ENCODE measurements around the gene CAPN11.
"Not testable (repeated sequence)": the region's sequence is repeated elsewhere in the genome, so short reads cannot be mapped to it uniquely, and the experiment has no call there.

Gene CAPN11

DNA sequence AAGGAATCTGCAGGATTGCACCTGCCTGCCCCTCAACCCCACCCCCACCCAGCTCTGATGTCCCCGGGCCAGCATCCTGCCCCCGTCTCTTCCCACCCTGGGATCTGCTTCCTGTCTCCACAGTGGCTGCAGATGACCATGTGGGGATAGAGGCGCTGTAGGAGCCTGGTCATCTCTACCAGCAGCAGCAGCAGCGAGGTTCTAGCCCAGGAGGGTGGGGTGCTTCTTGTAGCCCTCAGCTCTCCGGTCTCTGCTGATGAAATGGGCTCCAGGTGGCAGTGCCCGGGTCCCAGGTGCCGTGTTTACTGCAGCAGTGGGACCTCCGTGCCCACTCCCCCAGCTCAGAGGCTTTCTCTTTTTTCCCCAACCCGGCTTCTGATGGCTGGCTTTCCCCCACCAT, 25.2 kb downstream of the CAPN11 start:
- DNase-seq, result no peak

DNA sequence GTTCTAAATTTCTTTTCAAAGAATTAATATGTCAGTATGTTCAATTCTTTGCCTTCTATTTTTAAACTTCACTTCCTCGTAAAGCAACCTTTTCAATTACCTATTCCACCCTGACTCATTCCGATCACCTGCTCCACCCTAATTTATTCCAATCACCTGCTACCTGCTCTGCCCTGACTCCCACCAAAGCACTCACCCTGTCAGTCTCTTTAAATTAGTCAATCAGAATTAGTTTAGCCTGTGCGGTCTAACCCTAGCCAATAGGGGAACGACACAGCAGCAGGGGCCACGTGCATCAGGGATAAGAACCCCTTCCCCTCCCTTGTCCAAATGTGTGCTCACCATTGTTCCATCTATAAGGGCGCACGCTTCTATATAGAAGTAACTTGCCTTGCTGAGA, 26.7 kb downstream of the CAPN11 start:
- not testable (repeated sequence) for DNase-seq

DNA sequence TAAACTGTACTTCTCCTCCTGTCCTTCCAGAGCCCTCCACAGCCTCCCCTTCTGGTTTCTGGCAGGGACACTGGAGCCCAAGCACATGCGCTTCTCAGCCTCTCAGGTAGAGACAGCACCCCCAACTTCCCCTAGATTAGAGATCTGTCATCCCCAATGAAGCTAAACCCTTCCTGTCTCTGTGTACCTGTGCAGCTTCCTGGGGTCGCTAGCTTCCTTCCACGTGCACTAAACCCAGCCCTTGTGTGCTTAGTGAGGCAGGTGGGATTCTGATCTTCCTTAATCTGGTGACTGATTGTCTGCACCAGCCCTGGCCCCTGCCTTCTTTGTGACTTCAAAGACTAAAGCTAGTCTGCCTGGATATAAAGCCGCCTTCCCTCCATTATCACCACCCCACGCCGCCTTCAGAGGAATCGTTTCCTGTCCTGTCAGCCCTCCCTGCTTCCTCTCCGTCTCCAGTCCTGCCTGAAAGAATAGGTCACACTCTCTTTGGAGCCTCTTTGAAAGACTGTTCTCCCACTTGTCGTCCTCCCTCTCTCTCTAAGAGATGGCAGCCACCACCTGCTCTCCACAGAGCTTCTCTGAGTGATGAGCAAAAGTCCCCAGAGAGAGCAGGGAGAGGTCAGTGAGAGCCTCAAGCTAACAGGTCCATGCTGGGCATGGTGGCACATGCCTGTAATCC, 27.5 kb downstream of the CAPN11 start:
- no peak for DNase-seq

DNA sequence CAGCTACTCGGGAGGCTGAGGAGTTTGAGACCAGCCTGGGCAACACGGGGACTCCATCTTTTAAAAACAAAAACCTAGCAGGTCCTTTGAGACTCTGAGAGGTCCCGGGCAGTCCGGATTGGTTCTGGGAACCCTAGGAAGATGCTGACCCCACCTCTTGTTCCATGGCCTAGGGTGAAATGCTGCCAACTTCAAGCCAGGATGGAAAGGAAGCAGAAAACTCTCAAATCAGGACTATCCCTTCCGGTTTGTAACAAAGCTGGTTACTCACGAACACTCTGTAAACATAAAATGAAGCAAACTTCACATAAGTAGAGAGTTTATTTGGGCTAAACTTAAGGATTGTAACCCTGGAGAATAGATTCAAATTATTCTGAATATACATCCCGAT, 28.0 kb downstream of the CAPN11 start:
- DNase-seq, result no peak

DNA sequence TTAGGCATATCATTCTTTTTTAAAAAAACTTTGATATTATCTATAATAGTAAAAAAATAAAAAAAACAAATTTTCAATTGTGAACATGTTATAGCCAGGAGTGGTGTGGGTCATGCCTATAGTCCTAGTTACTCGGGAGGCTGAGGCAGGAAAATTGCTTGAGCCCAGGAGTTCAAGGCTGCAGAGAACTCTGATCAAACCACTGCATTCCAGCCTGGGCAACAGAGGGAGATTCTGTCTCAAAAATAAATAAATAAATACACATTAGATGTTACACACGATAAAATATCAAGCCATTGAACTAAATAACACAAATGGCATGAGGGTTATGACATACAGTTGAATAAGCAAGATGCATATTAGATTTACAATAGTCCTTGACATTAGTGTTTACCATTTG, 30.2 kb downstream of the CAPN11 start:
- DNase-seq, result no peak

DNA sequence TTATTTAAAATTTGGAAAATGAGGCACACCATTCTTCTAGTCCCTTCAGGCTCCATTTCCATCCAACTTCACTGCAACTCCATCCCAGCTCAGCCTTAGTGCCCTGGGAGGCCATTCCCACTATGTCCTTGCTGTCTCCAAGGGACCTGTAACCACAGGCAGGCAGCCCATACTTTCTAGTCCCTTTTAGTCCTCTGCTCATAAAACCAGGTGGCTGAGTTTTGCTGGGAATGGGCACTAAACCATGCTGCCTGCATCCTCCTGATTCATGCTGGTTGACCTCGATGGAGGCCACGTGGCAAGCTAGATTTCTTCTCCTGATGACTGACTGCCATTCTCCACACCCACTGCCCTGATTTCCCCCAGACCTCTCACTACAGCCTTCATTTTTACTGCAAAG, 30.6 kb downstream of the CAPN11 start:
- DNase-seq, result no peak

DNA sequence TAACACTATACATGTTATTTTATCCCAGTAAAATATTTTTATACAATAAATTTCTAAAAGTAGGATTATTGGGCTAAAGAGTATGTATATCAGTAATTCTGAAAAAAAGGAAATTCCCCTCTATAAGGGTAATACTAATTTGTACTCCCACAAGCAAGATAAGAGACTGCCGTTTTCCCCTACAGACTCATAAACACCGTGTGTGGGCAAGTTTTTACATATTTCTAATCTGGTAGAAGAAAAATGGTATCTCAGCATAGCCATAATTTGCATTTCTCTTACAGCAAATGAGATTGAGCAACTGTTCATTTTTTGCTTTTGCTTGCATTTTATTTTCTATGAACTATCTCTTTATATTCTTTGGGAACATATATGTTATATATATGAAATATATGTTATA, 32.1 kb downstream of the CAPN11 start:
- no peak for DNase-seq

DNA sequence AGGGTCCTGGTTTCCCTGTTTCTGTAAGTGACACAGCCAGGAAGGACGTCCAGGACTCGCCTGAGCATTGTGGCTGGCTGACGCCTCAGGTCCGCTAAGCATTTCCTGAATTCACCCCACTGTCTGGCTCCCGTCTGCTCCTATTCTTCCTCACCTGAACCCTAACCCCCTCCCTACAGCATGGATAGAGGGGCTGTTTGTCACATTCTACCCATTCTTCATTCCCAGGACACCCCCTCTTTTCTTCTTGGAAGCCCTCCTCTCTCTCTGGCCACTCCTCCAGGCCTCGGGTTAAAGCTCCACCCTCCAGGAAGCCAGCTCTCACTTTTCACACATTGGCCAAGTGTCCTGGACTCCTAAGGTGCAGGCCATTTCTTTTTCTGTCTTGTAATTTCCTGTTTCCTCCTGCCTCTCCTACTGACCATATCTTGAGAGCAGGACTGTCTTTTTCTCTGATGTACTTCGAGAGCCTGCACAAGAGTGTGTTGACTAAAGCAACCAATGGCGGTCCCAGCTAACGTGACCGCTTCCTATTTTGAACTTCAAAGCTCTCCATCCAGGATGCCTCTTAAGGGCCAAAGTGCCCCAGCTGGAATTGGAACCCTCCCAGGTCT, 33.9 kb downstream of the CAPN11 start:
- no peak for DNase-seq

DNA sequence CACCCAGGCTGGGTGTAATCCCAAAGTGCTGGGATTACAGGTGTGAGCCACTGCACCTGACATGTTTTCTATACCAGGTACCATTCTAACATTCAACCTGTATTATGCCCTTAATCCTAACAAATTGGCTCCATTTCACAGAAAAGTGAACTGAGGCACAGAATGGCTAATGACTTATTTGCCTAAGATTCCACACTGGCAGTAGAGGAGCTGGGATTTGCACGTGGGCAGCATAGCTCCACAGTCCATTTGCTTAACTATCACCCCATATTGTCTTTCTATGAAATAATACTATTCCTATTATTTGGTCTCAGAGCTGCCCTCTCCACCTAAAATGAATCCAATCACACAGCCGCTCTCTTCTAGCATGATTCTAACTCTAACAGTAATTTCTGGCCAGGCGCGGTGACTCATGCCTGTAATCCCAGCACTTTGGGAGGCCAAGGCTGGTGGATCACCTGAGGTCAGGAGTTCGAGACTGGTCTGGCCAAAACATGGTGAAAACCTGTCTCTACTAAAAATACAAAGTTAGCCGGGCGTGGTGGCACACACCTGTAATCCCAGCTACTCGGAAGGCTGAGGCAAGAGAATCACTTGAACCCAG, 34.8 kb downstream of the CAPN11 start:
- DNase-seq, result no peak

DNA sequence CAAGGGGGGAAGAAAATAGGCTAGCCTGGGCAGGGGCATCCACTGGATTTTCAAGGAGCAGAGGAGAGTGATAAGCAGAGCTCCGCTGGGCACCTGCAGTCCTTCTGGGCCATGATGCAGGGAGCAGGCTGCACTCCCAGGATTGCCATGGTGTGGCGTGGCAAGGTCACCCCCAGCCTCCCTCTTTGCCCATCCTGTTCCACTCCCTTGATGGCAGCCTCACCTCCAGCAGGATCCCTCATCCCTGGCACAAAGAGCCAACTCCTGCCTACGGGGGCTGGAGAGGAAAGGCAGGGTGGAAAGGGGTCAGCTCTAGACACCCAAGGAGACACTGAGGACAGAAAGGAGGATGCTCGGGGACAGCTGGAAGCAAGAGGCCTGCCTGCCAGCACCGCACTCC, 35.7 kb downstream of the CAPN11 start:
- DNase-seq, result no peak

DNA sequence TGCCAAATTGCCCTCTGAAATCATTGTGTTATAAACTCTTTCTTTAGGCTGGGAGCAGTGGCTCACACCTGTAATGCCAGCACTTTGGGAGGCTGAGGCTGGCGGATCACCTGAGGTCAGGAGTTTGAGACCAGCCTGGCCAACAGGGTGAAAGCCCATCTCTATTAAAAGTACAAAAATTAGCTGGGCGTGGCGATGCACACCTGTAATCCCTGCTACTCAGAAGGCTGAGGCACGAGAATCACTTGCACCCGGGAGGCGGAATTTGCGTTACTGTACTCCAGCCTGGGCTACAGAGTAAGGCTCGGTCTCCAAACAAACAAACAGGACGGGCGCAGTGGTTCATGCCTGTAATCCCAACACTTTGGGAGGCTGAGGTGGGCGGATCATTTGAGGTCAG, 37.7 kb downstream of the CAPN11 start:
- not testable (repeated sequence) for DNase-seq

DNA sequence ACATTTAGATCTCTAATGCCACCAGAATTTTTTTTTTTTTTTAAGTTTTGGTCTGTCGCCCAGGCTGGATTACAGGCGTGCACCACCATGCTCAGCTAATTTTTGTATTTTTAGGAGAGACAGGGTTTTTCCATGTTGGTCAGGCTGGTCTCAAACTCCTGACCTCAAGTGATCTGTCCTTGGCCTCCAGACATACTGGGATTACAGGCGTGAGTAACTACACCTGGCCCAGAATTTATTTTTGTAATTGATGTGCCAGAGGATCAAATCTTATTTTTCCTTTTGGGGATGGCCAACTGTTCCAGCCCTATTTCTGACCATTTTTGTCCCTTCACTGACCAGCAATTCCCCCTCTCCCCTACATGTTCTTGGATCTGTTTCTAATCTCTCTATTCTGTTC, 40.1 kb downstream of the CAPN11 start:
- no peak for DNase-seq

DNA sequence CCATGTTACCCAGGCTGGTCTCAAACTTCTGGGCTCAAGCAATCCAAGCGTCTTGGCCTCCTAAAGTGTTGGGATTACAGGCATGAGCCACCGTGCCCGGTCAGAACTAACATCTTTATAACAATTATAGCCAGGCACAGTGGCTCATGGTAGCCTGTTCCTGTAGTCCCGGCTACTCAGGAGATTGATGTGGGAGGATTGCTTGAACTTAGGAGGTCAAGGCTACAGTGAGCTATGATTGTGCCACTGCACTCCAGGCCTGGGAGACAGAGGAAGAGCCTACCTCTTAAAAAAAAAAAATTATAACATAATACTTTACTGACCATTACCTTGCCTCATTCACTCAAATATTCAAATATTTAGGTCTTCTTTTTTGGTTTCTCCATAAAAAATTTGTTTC, 41.3 kb downstream of the CAPN11 start:
- no peak for DNase-seq

DNA sequence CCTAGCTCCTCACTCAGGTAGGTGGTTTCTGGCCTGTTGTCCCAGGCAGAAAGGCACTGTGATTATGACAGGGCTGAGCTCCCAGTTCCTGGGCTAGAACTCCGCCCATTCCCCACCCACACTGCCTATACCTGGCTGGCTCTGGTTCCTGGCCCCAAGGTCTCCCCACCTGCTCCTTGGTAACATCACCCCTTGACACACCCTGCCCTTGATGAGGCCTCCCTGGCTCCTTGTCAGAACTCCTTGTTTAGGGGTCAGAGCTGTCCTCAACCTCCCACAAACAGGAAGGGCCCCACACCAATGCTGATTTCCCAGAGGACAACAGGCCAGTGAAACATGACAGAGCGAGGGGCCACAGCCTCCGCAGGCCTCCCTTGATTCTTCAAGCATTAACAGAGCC, 42.6 kb downstream of the CAPN11 start:
- no peak for DNase-seq

DNA sequence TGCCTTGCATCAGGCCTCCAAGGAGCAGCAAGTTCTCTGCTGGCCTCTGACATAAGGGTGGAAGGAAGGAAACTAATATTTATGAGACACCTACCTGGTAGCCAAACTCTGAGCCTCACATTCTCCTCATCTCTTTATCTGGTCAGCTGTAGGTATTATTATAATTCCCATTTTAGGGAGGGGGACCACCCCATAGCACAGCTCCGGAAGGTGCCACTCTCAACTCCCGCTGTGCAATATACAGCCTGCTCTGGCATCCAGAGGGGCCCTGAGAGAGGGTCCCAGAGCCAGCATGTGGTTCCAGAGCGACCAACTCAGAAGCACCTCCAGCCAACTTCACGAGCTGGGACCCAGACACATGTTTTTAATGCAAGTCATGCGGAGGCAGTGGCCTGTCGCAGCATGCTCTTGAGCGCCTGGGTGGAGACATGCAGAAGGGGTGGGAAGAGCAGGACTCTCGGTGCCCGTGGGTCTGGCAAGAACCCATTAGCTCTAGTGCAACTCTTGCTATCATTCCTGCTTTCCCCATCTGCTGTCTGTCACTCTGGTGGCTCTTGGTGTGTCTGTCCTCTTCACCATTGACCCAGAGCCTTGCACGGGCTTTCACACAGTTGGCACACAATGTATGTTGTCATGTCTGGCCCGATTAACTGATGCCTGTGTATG, 43.2 kb downstream of the CAPN11 start:
- DNase-seq, result peak; percentile 10

DNA sequence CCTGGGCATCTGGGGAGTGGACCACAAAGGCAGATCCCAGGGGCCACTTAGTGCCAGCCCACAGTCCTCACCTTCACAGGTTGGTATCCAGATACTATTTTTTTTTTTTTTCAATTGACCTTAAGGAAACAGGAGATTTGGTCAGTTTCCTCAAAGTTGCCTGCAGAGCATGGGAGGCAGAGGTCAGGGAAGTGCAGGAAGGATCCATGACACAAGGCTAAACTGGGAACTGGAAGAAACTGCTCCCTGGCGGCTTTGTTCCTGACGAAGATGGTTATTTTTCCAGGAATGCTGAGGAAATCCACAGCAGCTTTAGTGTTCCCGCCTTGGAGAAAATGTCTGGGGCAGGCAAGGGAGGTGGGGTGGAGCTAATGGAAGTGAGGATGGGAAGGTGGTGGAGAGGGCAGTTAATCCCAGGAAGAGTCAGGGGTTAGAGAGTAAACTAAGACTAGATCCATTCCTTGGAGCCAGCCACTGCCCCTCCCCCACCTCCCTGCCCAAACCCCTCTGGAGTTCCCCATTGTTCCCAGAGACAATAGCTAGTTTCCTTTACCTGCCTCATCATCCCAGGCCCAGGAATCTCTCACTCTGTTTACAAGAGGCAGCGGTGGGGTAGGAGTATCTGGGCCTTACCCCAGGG, 43.8 kb downstream of the CAPN11 start:
- DNase-seq, result no peak

DNA sequence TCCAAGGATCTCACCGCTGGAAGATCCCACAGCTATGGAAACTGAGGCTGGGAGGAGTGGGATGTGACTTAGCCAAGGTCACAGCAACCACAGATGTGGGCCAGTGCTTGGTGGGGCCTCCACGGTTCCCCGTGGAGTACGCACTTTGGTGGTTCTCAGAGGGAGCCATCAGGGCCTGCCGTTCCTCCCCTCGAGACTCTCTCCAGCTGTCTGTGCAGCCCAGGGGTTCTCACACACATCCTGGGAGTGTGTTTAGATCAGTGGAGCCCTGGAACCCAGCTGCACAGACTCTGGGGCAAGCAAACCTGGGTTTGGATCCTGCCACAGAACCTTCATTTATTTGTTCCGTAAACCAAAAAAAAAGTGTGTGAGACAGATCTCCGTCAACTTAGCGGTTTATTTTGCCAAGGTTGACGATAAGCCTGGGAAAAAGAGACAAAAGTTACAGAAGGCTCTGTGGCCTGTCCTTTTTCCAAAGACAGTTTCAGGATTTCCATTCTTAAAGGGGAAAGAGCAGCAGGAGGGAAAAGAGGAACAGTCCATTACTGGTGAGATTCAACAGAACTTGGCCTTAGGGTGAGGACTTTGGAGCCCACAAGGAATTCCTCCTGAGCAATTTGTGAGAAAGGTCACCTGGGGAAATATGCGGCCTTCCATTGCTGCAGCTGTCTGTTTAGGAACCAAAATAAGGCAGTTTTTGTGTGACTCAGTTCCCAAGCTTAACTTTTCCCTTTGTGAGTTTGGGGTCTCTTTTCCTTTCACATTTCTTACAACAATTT, 44.5 kb downstream of the CAPN11 start:
- DNase-seq, result no peak

DNA sequence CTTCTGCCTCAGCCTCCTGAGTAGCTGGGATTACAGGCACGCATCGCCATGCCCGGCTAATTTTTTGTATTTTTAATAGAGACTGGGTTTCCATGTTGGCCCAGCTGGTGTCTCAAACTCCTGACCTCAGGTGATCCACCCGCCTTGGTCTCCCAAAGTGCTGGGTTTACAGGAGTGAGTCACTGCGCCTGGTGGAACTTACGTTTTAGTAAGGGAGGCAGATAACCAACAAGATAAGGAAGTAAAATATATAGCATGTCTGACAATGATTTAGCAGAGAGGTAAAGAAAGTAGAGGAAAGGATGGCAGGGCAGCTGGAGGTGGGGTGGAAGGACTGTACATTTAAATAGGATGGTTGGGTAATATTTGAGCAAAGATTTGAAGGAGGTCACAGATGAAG, 45.3 kb downstream of the CAPN11 start:
- DNase-seq, result no peak

DNA sequence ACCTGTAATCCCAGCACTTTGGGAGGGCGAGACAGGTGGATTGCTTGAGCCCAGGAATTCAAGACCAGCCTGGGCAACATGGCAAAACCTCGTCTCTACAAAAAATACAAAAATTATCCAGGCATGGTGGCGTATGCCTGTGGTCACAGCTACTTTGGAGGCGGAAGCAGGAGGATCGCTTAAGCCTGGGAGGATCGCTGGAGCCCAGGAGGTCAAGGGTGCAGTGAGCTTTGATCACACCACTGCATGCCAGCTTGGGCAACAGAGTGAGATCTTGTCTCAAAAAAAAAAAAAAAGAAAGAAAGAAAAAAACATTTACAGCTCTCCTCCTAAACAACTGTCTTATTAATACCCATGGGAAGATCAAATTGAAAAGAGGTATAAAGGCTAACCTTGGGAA, 49.3 kb downstream of the CAPN11 start:
- DNase-seq, result no peak

DNA sequence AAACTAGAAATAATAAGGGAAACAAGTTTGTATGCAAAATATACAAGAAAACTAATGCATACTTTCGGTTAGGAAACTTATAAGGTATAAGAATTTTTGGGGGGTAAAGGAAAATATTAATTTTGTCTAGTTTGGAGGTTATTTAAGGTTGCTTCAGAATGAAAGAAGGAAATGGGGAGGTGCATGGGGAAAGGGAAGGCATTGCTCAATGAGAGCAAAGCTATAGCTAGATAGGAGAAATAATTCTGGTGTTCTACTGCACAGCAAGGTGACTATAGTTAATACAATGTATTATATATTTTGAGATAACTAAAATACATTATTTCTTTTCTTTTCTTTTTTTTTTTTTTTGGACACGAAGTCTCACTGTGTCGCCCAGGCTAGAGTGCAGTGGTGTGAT, 52.7 kb downstream of the CAPN11 start:
- no peak for DNase-seq

DNA sequence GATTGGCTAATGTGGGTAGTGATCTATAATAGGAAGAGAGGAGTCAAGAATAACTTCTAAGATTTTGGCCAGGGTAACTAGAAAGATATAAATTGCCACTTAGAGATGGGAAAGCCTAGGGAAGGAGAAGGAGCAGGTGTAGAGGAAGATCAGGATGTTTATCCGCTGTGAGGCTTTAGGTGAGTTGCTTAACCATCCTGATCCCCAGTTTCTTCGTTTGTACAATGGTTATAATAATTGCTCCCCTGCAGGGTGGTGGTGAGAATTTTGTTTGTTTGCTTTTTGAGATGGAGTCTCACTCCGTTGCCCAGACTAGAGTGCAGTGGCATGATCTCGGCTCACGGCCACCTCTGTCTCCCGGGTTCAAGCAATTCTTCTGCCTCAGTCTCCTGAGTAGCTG, 55.7 kb downstream of the CAPN11 start:
- DNase-seq, result no peak

DNA sequence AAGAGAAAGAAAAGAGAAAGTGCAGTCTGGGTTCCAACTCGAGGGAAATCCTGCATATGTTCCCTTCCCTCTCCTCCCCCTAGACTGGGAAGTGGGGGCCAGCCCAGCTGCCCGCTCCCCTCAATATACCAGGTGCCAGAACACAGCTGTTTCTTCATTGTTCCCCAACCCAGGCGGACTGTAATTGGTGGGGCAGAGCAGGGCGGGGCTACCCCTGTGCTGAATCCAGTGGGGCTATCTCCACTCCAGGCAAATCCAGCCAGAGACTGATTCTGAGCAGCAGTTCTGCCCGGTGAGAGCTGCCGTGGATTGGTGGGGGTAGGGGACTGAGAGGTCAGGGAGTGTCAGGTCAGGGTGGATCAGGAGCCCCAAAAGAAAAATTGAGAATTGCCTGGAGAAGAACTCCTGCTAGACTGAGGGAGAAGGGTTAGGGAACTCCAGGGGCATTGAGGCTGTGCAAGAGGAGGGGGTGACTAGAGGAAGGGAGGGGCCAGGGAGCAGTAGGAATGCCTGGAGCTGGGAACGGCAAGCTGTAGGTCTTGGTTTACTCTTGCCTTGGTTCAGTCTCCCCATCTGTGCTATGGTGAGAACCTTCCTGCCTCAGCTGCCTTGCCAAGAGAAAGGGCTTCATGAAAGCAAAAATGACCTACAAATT, 58.2 kb downstream of the CAPN11 start, which contains the start of gene MYMX:
Gene MYMX (plus strand): TSS at position 250 of the 655 bp plus-strand sequence. CDS start 546 bp downstream, outside the sequence.
- DNase-seq, result no peak

All from NCI-H1694 (cell line).